Colonic mucosa (tissue), 4 donors: ENCODE data around the gene TEX264. TPM values are rescaled to one million over a fixed set of nuclear protein-coding genes. Genes with fewer than 3 reads are reported as not detected.

Source experiments
- DNase-seq: peaks from one replicate; pipeline ENCODE4 v3.0.0-alpha.2; 2020
- H3K27ac ChIP-seq: fragments of 200-600 bp; one replicate; pipeline ENCODE4 v1.8.0; 2021
- H3K27me3 ChIP-seq: fragments of 200-600 bp; one replicate; pipeline ENCODE4 v1.8.0; 2021
- H3K36me3 ChIP-seq: fragments of 200-600 bp; one replicate; pipeline ENCODE4 v1.8.0; 2021
- H3K4me1 ChIP-seq: fragments of 200-600 bp; one replicate; pipeline ENCODE4 v1.8.0; 2021; ENCODE audit warnings: mild to moderate bottlenecking
- H3K4me3 ChIP-seq: fragments of 200-600 bp; one replicate; pipeline ENCODE4 v1.8.0; 2021
- H3K9ac ChIP-seq, 2 donors: one replicate each; pipeline ENCODE4 v1.7.0; 2013; ENCODE audit warnings: control low read depth in 2 of 2, low read depth in 2 of 2, low read length in 2 of 2
- H3K9me3 ChIP-seq: fragments of 200-600 bp; one replicate; pipeline ENCODE4 v1.8.0; 2021
- CTCF ChIP-seq: fragments of 200-600 bp; IDR thresholded peaks from one replicate; pipeline ENCODE4 v1.8.0; 2022; ENCODE audit warnings: antibody characterized with exemption, mild to moderate bottlenecking
- intact Hi-C: fragments of 100-400 bp; cut with DNase I; formaldehyde crosslinking; loops from one replicate; pipeline ENCODE4 v1.14.1; 2022
- total RNA-seq, 2 donors: library from RNA; stranded (reverse); fragmentation: NEBNext Ultra II Directional in 1 of 2; extraction: Animal tissue kit (Norgen Biotek cat#: 25700) in 1 of 2; gene quantifications; one replicate each; pipeline ENCODE4 v1.2.1, GENCODE V29; 2021
- donor health status: healthy.
- donor health status: DM: no; HTN: no; CAD: no.
- donor health status: DM: no; HTN: no; CAD: no.

TEX264 gene
- total RNA-seq, 2 donors from 2014 or later, result 54.0 to 92.3 TPM

- no peak for TF ChIP-seq CTCF
- no peak overlapping the region for H3K9ac ChIP-seq
- intact Hi-C loops, result no loop called here
- H3K9me3 ChIP-seq, result no peaks in the 10 kb centered on the region
- no peaks in the 10 kb centered on the region for H3K27me3 ChIP-seq
- no peak for DNase-seq
- H3K36me3 ChIP-seq, result no peaks in the 10 kb centered on the region
- H3K4me1 ChIP-seq, result no peaks in the 10 kb centered on the region
- H3K27ac ChIP-seq, result no peak overlapping the region
- H3K4me3 ChIP-seq, result no peak overlapping the region
These were observed 51.3 kb downstream of the TEX264 start for GRCh38 chr3:51722362-51722761.

- no peaks in the 10 kb centered on the region for H3K27me3 ChIP-seq
These were observed 56.4 kb downstream of the TEX264 start for GRCh38 chr3:51727500-51727899.

GRCh38 chr3:51729042-51729633, 58.1 kb downstream of the TEX264 start:
- no peak for TF ChIP-seq CTCF
- no peak for DNase-seq
- Histone ChIP-seq H3K27ac (no peak overlapping the region), H3K27me3 (no peaks in the 10 kb centered on the region), H3K4me3 (no peak overlapping the region), H3K36me3 (no peaks in the 10 kb centered on the region), H3K9me3 (no peaks in the 10 kb centered on the region), H3K4me1 (no peaks in the 10 kb centered on the region), H3K9ac (no peak overlapping the region)
- intact Hi-C loops, result no loop called here

More at GRCh38 chr3:51727500-51727899, 56.4 kb downstream of the TEX264 start:
- H3K27ac ChIP-seq, result no peak overlapping the region
- no peak for DNase-seq
- intact Hi-C loops, result no loop called here
- no peak overlapping the region for H3K9ac ChIP-seq
- no peaks in the 10 kb centered on the region for H3K9me3 ChIP-seq
- no peaks in the 10 kb centered on the region for H3K4me1 ChIP-seq
- no peak overlapping the region for H3K4me3 ChIP-seq
- no peak for TF ChIP-seq CTCF
- H3K36me3 ChIP-seq, result no peaks in the 10 kb centered on the region

GRCh38 chr3:51733859-51734571, 63.0 kb downstream of the TEX264 start:
- no peaks in the 10 kb centered on the region for H3K9me3 ChIP-seq
- no peak overlapping the region for H3K9ac ChIP-seq
- no peak for DNase-seq
- H3K4me1 ChIP-seq, result no peaks in the 10 kb centered on the region
- H3K36me3 ChIP-seq, result no peaks in the 10 kb centered on the region
- no peak for TF ChIP-seq CTCF
- H3K27ac ChIP-seq, result no peak overlapping the region
- intact Hi-C loops, result no loop called here
- H3K27me3 ChIP-seq, result no peaks in the 10 kb centered on the region
- no peak overlapping the region for H3K4me3 ChIP-seq

- TF ChIP-seq CTCF, result no peak
- Histone ChIP-seq H3K36me3 (no peaks in the 10 kb centered on the region), H3K4me3 (no peak overlapping the region), H3K9ac (no peak overlapping the region), H3K9me3 (no peaks in the 10 kb centered on the region), H3K27me3 (no peaks in the 10 kb centered on the region), H3K27ac (no peak overlapping the region), H3K4me1 (no peaks in the 10 kb centered on the region)
- no peak for DNase-seq
- intact Hi-C loops, result no loop called here
These were observed 63.5 kb downstream of the TEX264 start for GRCh38 chr3:51734572-51734907.
